GM19035 (cell line): Measurements from ENCODE around the gene ADCY6.
A peak's percentile ranks its signal among the peaks of the same experiment; 100 is the strongest.
"Not testable (repeated sequence)": the region's sequence is repeated elsewhere in the genome, so short reads cannot be mapped to it uniquely, and the experiment has no call there.

Experiments
- ATAC-seq: cut with Tn5 transposase; IDR thresholded peaks from one replicate; pipeline ENCODE4 v1.9.1; 2021; ENCODE audit not compliant: unreplicated experiment

ADCY6 gene

GRCh38 chr12:48764521-48764920 is 24.4 kb downstream of the ADCY6 start:
- ATAC-seq: no peak

- no peak for ATAC-seq
These were observed 30.2 kb downstream of the ADCY6 start for GRCh38 chr12:48758737-48759136.

- ATAC-seq: no peak
These were observed 30.7 kb downstream of the ADCY6 start for GRCh38 chr12:48758186-48758585.

GRCh38 chr12:48750769-48751356 is 38.0 kb downstream of the ADCY6 start:
- no peak for ATAC-seq

DNA sequence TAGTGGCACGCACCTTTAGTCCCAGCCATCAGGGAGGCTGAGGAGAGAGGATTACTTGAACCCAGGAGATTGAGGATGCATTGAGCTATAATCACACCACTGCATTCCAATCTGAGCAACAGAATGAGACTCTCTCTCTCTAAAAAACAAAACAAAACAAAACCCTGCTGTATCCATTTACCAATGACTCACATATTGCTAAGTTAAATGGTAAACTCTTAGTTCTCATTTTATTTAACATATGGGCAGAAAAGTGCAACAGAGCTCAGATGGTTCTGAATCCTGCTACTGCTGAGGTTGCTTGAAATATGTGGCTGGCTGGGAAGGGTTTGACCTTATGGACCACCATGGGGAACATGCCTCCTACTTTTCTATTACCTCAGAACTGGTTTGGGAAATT is 38.7 kb downstream of the ADCY6 start:
- no peak for ATAC-seq

DNA sequence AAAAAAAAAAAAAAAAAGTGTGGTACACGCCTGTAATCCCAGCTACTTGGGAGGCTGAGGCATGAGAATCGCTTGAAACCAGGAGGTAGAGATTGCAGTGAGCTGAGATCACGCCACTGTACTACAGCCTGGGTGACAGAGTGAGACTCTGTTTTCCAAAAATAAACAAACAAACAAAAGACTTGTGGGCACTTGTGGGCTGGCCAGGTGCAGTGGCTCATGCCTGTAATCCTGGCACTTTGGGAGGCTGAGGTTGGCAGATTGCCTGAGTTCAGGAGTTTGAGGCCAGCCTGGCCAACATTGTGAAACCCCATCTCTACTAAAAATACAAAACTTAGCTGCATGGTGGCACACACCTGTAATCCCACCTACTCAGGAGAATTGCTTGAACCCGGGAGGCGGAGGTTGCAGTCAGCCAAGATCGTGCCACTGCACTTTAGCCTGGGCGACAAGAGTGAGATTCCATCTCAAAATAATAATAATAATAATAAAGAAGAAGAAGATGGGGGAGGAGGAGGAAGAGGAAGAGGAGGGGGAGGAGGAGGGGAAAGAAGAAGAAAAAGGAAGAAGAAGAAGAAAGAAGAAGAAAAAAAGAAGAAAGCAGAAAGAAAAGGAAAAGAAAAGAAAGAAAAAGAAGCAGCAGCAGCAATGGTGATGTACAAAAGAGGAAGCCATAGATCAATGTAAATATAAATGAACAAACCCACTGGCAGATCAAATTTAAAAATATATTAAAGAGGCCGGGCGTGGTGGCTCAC is 44.5 kb downstream of the ADCY6 start:
- no peak for ATAC-seq

GRCh38 chr12:48739618-48740269 is 49.1 kb downstream of the ADCY6 start:
- ATAC-seq: no peak

GRCh38 chr12:48736456-48736855 is 52.4 kb downstream of the ADCY6 start:
- ATAC-seq: no peak

GRCh38 chr12:48728807-48729206 is 60.1 kb downstream of the ADCY6 start:
- ATAC-seq: no peak

DNA sequence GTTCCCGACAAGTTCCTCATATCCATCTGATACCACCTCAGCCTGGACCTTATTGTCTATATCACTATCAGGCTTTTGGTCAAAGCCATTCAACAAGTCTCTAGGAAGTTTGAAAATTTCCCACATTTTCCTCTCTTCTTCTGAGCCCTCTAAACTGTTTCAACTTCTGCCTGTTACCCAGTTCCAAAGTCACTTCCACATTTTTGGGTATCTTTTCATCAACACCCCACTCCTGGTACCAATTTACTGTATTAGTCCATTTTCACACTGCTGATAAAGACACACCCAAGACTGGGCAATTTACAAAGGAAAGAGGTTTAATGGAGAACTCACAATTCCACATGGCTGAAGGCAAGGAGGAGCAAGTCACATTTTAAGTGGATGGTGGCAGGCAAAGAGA is 68.2 kb downstream of the ADCY6 start:
- ATAC-seq: not testable (repeated sequence)

DNA sequence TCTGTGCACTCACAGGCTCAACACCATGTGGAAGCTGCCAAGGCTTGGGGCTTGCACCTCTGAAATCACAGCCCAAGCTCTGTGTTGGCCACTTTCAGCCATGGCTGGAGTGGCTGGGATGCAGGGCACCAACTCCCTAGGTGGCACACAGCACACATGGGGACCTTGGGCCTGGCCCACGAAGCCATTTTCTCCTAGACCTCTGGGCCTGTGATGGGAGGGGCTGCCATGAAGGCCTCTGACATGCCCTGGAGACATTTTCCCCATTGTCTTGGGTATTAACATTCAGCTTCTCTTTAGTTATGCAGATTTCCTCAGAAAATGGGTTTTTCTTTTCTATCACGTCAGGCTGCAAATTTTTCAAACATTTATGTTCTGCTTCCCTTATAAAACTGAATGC is 68.7 kb downstream of the ADCY6 start:
- not testable (repeated sequence) for ATAC-seq

GRCh38 chr12:48719002-48719401 is 69.9 kb downstream of the ADCY6 start:
- not testable (repeated sequence) for ATAC-seq

DNA sequence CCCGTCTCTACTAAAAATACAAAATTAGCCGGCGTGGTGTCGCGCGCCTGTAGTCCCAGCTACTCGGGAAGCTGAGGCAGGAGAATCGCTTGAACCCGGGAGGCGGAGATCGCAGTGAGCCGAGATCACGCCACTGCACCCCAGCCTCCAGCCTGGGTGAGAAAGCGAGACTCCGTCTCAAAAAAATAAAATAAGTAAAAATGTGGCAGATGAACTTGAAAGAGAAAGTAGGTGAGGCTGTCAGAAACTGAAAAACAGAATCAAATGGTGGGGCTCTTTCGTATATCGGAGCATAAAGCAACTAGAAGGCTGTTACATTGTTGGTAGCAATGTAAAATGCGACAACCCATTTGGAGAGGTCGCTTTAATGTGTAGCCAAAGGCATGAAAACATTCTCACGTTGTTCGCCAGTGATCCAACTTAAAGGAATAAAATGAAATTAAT is 71.6 kb downstream of the ADCY6 start:
- ATAC-seq: peak; percentile 15

DNA sequence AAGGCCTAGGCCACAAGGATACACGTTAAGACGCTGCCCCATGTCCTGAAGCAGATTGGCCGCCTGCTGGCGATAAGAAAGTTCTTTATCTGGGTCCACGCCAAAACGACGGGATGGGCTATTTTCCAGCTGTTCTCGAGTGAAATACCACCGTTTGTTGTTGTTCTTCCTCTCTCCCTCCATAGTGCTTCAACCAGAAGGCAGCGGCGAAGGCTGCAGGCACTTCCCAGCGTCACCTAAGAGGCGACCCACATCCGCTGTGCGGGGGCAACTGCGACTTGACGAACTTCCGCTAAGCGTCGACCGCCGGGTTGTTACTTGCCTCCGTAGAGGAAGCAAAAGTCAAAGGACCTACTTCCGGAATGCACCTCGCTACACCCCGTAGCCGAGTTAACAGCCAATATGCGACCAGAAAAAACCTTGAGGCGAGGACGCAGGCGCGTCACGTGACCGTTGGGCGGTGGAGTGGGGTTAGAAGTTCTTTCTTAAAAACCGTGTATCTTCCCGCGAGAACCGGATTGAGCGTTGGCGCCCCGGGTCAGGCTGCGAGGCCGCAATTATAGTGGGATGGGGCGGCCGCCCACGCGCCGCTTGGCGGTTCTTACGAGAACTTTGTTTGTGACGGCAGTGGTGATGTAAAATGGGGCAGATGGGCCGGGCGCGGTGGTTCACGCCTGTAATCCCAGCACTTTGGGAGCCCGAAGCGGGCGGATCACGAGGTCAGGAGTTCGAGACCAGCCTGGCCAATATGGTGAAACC is 72.2 kb downstream of the ADCY6 start, which contains the start of gene CCNT1:
CCNT1 (minus strand) TSS at position 215 of the 759 bp plus-strand sequence; CDS start at position 183, 32 bp downstream.
- peak; percentile 95 for ATAC-seq
